PFSK-1 (cell line): ENCODE data around the gene MGAT2.

Source experiments
- FOXP2 ChIP-seq: optimal IDR thresholded peaks from 2 replicates; pipeline ENCODE3; 2011; ENCODE audit warnings: borderline replicate concordance, control low read depth, inconsistent platforms; ENCODE audit not compliant: insufficient read depth; ENCODE audit errors: extremely low read length, extremely low read depth
- POLR2AphosphoS5 ChIP-seq: IDR thresholded peaks from 2 replicates; pipeline ENCODE4 v1.6.1; 2012; ENCODE audit warnings: low read depth, mild to moderate bottlenecking, control low read depth, low read length, moderate library complexity
- REST ChIP-seq, 2 experiments: IDR thresholded peaks; 2 replicates each; pipeline versions ENCODE4 v1.6.1 to v1.8.0; 2011 to 2012; ENCODE audit warnings: low read depth in 2 of 2, low read length in 2 of 2, control low read depth in 1 of 2, inconsistent platforms in 1 of 2, mild to moderate bottlenecking in 1 of 2, moderate library complexity in 1 of 2; ENCODE audit not compliant: insufficient read depth in 1 of 2
- SIN3A ChIP-seq: IDR thresholded peaks from 2 replicates; pipeline ENCODE4 v1.6.1; 2012; ENCODE audit warnings: mild to moderate bottlenecking, low read length, moderate library complexity, borderline replicate concordance; ENCODE audit not compliant: insufficient read depth
- TAF1 ChIP-seq: IDR thresholded peaks from 2 replicates; pipeline ENCODE4 v1.6.1; 2012; ENCODE audit warnings: low read length, control low read depth, borderline replicate concordance; ENCODE audit not compliant: insufficient read depth

The MGAT2 gene

GRCh38 chr14:49670475-49670874 lies 49.9 kb downstream of the MGAT2 start:
- TF ChIP-seq REST (IDR thresholded peaks at IDR 0.05; ENCODE audit: insufficient read depth in 1 of 2, low read depth in 2 of 2, low read length in 2 of 2): no peak
- no peak for TF ChIP-seq SIN3A
- TF ChIP-seq FOXP2: no peak
- no peak for TF ChIP-seq POLR2AphosphoS5
- no peak for TF ChIP-seq TAF1
